Psoas muscle (tissue), 8 donors: Measurements from ENCODE around the gene SRSF7. TPM values are rescaled to one million over a fixed set of nuclear protein-coding genes. Genes with fewer than 3 reads are reported as not detected.
"Not testable (repeated sequence)": the region's sequence is repeated elsewhere in the genome, so short reads cannot be mapped to it uniquely, and the experiment has no call there.

Source experiments
- ATAC-seq, 4 donors: fragments of 200-7000 bp; cut with Tn5 transposase; one replicate each; pipeline ENCODE4 v1.9.1; 2020; ENCODE audit warnings: moderate library complexity in 3 of 4, mild to moderate bottlenecking in 2 of 4
- DNase-seq, 2 donors: peaks; one replicate each; pipeline ENCODE4 v3.0.0-alpha.2; 2020
- H3K27ac ChIP-seq: fragments of 200-600 bp; one replicate; pipeline ENCODE4 v1.8.0; 2022
- H3K27me3 ChIP-seq, 3 donors: fragments of 200-600 bp in 1 of 3; one replicate each; pipeline versions ENCODE4 v1.6.1 to v1.8.0; 2013 to 2022; ENCODE audit warnings: low read length in 2 of 3, mild to moderate bottlenecking in 2 of 3, moderate library complexity in 1 of 3; ENCODE audit not compliant: insufficient read depth in 3 of 3
- H3K36me3 ChIP-seq, 2 donors: fragments of 200-600 bp in 1 of 2; one replicate each; pipeline versions ENCODE4 v1.6.1 to v1.8.0; 2013 to 2022; ENCODE audit warnings: low read depth in 1 of 2, mild to moderate bottlenecking in 1 of 2, moderate library complexity in 1 of 2; ENCODE audit not compliant: insufficient read depth in 1 of 2
- H3K4me1 ChIP-seq: fragments of 200-600 bp; one replicate; pipeline ENCODE4 v1.8.0; 2022
- H3K4me3 ChIP-seq: fragments of 200-600 bp; one replicate; pipeline ENCODE4 v1.8.0; 2022; ENCODE audit warnings: mild to moderate bottlenecking
- H3K9me3 ChIP-seq: fragments of 200-600 bp; one replicate; pipeline ENCODE4 v1.8.0; 2022
- WGBS, 3 donors: extraction: QIAGEN DNeasy Blood & Tissue Kit; methylation state at CpG; one replicate each; pipeline versions ENCODE4 v1.1.6 to v1.1.7; 2013; 5-methylcytosine and 5-hydroxymethylcytosine counted together
- intact Hi-C, 2 donors: fragments of 100-400 bp; cut with DNase I; formaldehyde crosslinking; loops; one replicate each; pipeline versions ENCODE4 v1.11.0 to v1.14.2; 2022
- polyA plus RNA-seq, 3 donors: library from polyadenylated mRNA; stranded (reverse); fragments of 200-250 nt; gene quantifications; one replicate each; pipeline ENCODE4 v1.2.3, GENCODE V29; 2013
- total RNA-seq, 4 donors: library from RNA; stranded (reverse); fragmentation: NEBNext Ultra II Directional in 2 of 4; extraction: Animal tissue kit (Norgen Biotek cat#: 25700) in 2 of 4; gene quantifications; one replicate each; pipeline versions ENCODE4 v1.2.1 to v1.2.4, GENCODE V29; 2021 to 2023
- TF ChIP-seq, protein P1 (sequence below): fragments of 200-600 bp; IDR thresholded peaks from one replicate; pipeline ENCODE4 v1.8.0; 2022; ENCODE audit warnings: antibody characterized with exemption
- donor health status: healthy with polysubstance abuse.
- donor health status: DM: no; HTN: no; CAD: no; lungs with moderate emphysema.
- donor health status: Bipolar disorder and iron deficiency.
- donor health status: healthy.
- donor health status: DM: yes; HTN: yes; CAD: no.
- donor health status: DM: no; HTN: no; CAD: no.
- donor health status: DM: no; HTN: no; CAD: no.
- donor health status: DM: yes; HTN: yes; CAD: no.

The SRSF7 gene
- total and polyA plus RNA-seq, 7 donors: 26.0 to 111 (median 45.8) TPM

GRCh38 chr2:38706846-38707345 lies 44.3 kb downstream of the SRSF7 start:
- 75 to 79% (median 76%) methylated on average over 6 of the region's 6 CpGs for WGBS, 3 donors
- no peak for ATAC-seq

DNA sequence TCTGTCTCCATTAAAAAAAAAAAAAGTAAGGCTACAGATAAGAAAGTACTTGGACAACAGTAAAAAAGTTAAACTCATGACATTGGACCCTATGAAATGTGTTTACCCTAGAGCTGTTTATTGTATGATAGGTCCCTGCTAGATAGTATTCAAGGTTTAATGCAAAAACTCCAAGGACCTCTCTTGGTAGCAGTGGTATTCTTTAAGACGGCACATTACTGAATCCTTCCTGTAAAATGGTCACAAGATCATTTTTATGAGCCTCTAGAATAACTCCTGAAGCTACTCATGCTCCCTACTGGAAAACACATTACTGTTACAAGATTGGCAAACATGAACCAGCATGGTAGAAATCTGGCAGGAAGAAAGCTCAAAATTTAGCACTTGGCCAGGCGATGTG lies 46.5 kb downstream of the SRSF7 start:
- DNase-seq: no peak
- H3K27me3 ChIP-seq: no peaks in the 10 kb centered on the region
- no peak overlapping the region for H3K4me3 ChIP-seq

More at GRCh38 chr2:38706846-38707345, 44.3 kb downstream of the SRSF7 start:
- Histone ChIP-seq H3K36me3 (no peaks in the 10 kb centered on the region), H3K4me1 (no peaks in the 10 kb centered on the region), H3K27me3 (no peaks in the 10 kb centered on the region), H3K27ac (no peak overlapping the region), H3K9me3 (no peaks in the 10 kb centered on the region), H3K4me3 (no peak overlapping the region)
- DNase-seq: no peak
- intact Hi-C loops: no loop called here
- TF ChIP-seq, protein P1, sequence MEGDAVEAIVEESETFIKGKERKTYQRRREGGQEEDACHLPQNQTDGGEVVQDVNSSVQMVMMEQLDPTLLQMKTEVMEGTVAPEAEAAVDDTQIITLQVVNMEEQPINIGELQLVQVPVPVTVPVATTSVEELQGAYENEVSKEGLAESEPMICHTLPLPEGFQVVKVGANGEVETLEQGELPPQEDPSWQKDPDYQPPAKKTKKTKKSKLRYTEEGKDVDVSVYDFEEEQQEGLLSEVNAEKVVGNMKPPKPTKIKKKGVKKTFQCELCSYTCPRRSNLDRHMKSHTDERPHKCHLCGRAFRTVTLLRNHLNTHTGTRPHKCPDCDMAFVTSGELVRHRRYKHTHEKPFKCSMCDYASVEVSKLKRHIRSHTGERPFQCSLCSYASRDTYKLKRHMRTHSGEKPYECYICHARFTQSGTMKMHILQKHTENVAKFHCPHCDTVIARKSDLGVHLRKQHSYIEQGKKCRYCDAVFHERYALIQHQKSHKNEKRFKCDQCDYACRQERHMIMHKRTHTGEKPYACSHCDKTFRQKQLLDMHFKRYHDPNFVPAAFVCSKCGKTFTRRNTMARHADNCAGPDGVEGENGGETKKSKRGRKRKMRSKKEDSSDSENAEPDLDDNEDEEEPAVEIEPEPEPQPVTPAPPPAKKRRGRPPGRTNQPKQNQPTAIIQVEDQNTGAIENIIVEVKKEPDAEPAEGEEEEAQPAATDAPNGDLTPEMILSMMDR: no peak

GRCh38 chr2:38703336-38703735 lies 47.8 kb downstream of the SRSF7 start:
- intact Hi-C loops, H3K27ac ChIP-seq, H3K27me3 ChIP-seq, H3K4me1 ChIP-seq, H3K4me3 ChIP-seq, H3K9me3 ChIP-seq, DNase-seq, ATAC-seq, H3K36me3 ChIP-seq: not testable (repeated sequence)
- WGBS, 3 donors: 97 to 98% (median 98%) methylated on average over 5 of the region's 5 CpGs

More for the DNA sequence above, 46.5 kb downstream of the SRSF7 start:
- no peaks in the 10 kb centered on the region for H3K4me1 ChIP-seq
- H3K36me3 ChIP-seq: no peaks in the 10 kb centered on the region
- no peak for ATAC-seq
- no peaks in the 10 kb centered on the region for H3K9me3 ChIP-seq
- H3K27ac ChIP-seq: no peak overlapping the region
- 80 to 85% (median 82%) methylated on average over 2 of the region's 2 CpGs for WGBS, 3 donors
- TF ChIP-seq, protein P1: no peak
- intact Hi-C loops: no loop called here

GRCh38 chr2:38702413-38702812 lies 48.7 kb downstream of the SRSF7 start:
- intact Hi-C loops: no loop called here
- no peaks in the 10 kb centered on the region for H3K36me3 ChIP-seq
- no peaks in the 10 kb centered on the region for H3K27me3 ChIP-seq
- 55 to 69% (median 60%) methylated on average over 1 of the region's 1 CpG for WGBS, 3 donors
- no peak overlapping the region for H3K4me3 ChIP-seq
- no peaks in the 10 kb centered on the region for H3K4me1 ChIP-seq
- DNase-seq (no peak), ATAC-seq (no peak)
- TF ChIP-seq, protein P1: no peak
- no peak overlapping the region for H3K27ac ChIP-seq
- no peaks in the 10 kb centered on the region for H3K9me3 ChIP-seq

GRCh38 chr2:38701542-38701941 lies 49.6 kb downstream of the SRSF7 start:
- TF ChIP-seq, protein P1: no peak
- no peak overlapping the region for H3K27ac ChIP-seq
- WGBS, 3 donors: 90 to 96% (median 91%) methylated on average over 4 of the region's 4 CpGs

More at GRCh38 chr2:38701542-38701941, 49.6 kb downstream of the SRSF7 start:
- H3K9me3 ChIP-seq: no peaks in the 10 kb centered on the region
- H3K36me3 ChIP-seq: no peaks in the 10 kb centered on the region
- intact Hi-C loops: no loop called here
- no peaks in the 10 kb centered on the region for H3K4me1 ChIP-seq
- no peak overlapping the region for H3K4me3 ChIP-seq
- DNase-seq: no peak
- no peak for ATAC-seq
- no peaks in the 10 kb centered on the region for H3K27me3 ChIP-seq
